K562 (cell line): Measurements from ENCODE around the gene CNTN2. TPM values are rescaled to one million over a fixed set of nuclear protein-coding genes. Genes with fewer than 3 reads are reported as not detected.

Source experiments
- ATAC-seq: fragments of 200-7000 bp; cut with Tn5 transposase; 3 replicates; pipeline ENCODE4 v1.9.1; 2020; ENCODE audit warnings: moderate library complexity
- BruUV-seq: library from RNA; stranded (reverse); fragments of 400-500 nt; replicated peaks from 2 replicates; lab custom pipeline; 2021; lab: Mats Ljungman, UMichigan
- CTCF ChIA-PET: fragments of 300-600 bp; formaldehyde crosslinking; extraction: SDS; loops from one replicate; lab custom pipeline; 2021; ENCODE audit warnings: low intra/inter-chr PET ratio; lab: Yijun Ruan, JAX
- POLR2A ChIA-PET: fragments of 300-600, 350-650 bp; sonication (Branson Sonifier 250); formaldehyde crosslinking; extraction: SDS; loops from one replicate; lab custom pipeline; 2021; ENCODE audit warnings: antibody characterized with exemption, inconsistent platforms; lab: Yijun Ruan, JAX
- DNase-seq, 4 experiments: peaks; one replicate each; pipeline versions ENCODE4 v3.0.0 to v3.0.0-alpha.2; 2011 to 2018; ENCODE audit warnings: low spot score in 3 of 4, mixed read lengths in 3 of 4; ENCODE audit errors: extremely low read depth in 1 of 4
- FAIRE-seq: peaks from 2 replicates; lab custom pipeline; 2011; peaks lifted over from hg19 to GRCh38; lab: Jason Lieb, UNC
- H2AFZ ChIP-seq: 2 replicates; pipeline ENCODE4 v1.6.0; 2011; ENCODE audit warnings: low read depth, low read length, control low read depth, inconsistent platforms
- H3K27ac ChIP-seq: fragments of 200-600 bp; 3 replicates; pipeline ENCODE4 v1.8.0; 2011; ENCODE audit warnings: low read depth, mild to moderate bottlenecking, control low read depth, inconsistent platforms, low read length, moderate library complexity, mixed read lengths; ENCODE audit errors: extremely low read depth
- H3K27me3 ChIP-seq, 2 experiments: fragments of 300-600 bp in 1 of 2; 2 replicates in 1 of 2; 3 replicates in 1 of 2; pipeline versions ENCODE4 v1.6.0 to v1.8.0; 2011; ENCODE audit warnings: inconsistent platforms in 2 of 2, low read length in 2 of 2, mild to moderate bottlenecking in 1 of 2, mixed read lengths in 1 of 2, moderate library complexity in 1 of 2; ENCODE audit not compliant: control insufficient read depth in 2 of 2, insufficient read depth in 2 of 2
- H3K36me3 ChIP-seq: fragments of 300-600 bp; 3 replicates; pipeline ENCODE4 v1.8.0; 2011; ENCODE audit warnings: mild to moderate bottlenecking, low read length, inconsistent platforms; ENCODE audit not compliant: control insufficient read depth, insufficient read depth
- H3K4me1 ChIP-seq, 2 experiments: fragments of 200-600 bp in 1 of 2; replicated peaks in 1 of 2; 2 replicates in 1 of 2; 3 replicates in 1 of 2; pipeline versions ENCODE4 v1.5.1 to v1.8.0; 2011; ENCODE audit warnings: inconsistent platforms in 2 of 2, low read length in 2 of 2, mild to moderate bottlenecking in 1 of 2, mixed read lengths in 1 of 2, moderate library complexity in 1 of 2; ENCODE audit not compliant: control insufficient read depth in 2 of 2, insufficient read depth in 2 of 2
- H3K4me2 ChIP-seq: 2 replicates; pipeline ENCODE4 v1.6.1; 2011; ENCODE audit warnings: low read length, control low read depth, inconsistent platforms, mixed read lengths; ENCODE audit not compliant: insufficient read depth
- H3K4me3 ChIP-seq: fragments of 200-600 bp; sonication (generic), shearing (Covaris generic); 2 replicates; pipeline ENCODE4 v1.5.1; 2016; ENCODE audit warnings: control low read depth, inconsistent platforms
- H3K79me2 ChIP-seq: fragments of 200-600 bp; 3 replicates; pipeline ENCODE4 v1.8.0; 2011; ENCODE audit warnings: low read length, inconsistent platforms; ENCODE audit not compliant: control insufficient read depth, insufficient read depth
- H3K9ac ChIP-seq, 2 experiments: 2 replicates each; pipeline versions ENCODE4 v1.6.0 to v1.6.1; 2011; ENCODE audit warnings: low read depth in 2 of 2, low read length in 2 of 2, control low read depth in 1 of 2, inconsistent platforms in 1 of 2, mild to moderate bottlenecking in 1 of 2, mixed read lengths in 1 of 2; ENCODE audit not compliant: insufficient read depth in 1 of 2
- H3K9me1 ChIP-seq: one replicate; pipeline ENCODE4 v1.6.0; 2011; ENCODE audit warnings: inconsistent platforms, mild to moderate bottlenecking, low read length, moderate library complexity; ENCODE audit not compliant: control insufficient read depth, insufficient read depth
- H3K9me3 ChIP-seq: replicated peaks from 2 replicates; pipeline ENCODE4 v1.5.1; 2011; ENCODE audit warnings: low read depth, low read length, inconsistent platforms; ENCODE audit not compliant: control insufficient read depth, insufficient read depth
- H4K20me1 ChIP-seq: replicated peaks from 2 replicates; pipeline ENCODE4 v1.6.1; 2011; ENCODE audit warnings: low read length, inconsistent platforms, mixed read lengths; ENCODE audit not compliant: control insufficient read depth, insufficient read depth
- in situ Hi-C: fragments of 300-500 bp; cut with MboI; formaldehyde crosslinking; loops from 4 replicates; pipeline ENCODE4 v1.15.0; 2018; ENCODE audit warnings: inconsistent platforms, mixed read lengths
- intact Hi-C: fragments of 100-400 bp; cut with micrococcal nuclease; formaldehyde crosslinking; loops from 2 replicates; pipeline ENCODE4 v1.14.2; 2022
- polyA plus RNA-seq, 8 experiments: library from polyadenylated mRNA; depleted of rRNA in 4 of 8; stranded (reverse) in 5 of 8; unstranded in 3 of 8; fragments of >200 nt; fragmentation: Nextera tagmentation in 2 of 8; fragmentation: Illumina TruSeq in 1 of 8; extraction: Ambion mirVana in 2 of 8; extraction: Trizol in 1 of 8; gene quantifications; 2 replicates each; pipeline versions ENCODE4 v1.2.1 to v1.2.3, GENCODE V29; 2011 to 2014; ENCODE audit warnings: inconsistent platforms in 1 of 8, missing spikeins in 1 of 8
- total RNA-seq, 7 experiments: library from RNA; depleted of rRNA in 6 of 7; stranded (reverse); fragments of >200 nt in 6 of 7; fragmentation: Illumina TruSeq in 2 of 7; extraction: Trizol in 2 of 7; gene quantifications; 2 replicates each; pipeline versions ENCODE4 v1.2.1 to v1.2.3, GENCODE V29; 2011 to 2021; ENCODE audit warnings: low replicate concordance in 1 of 7
- TF ChIP-seq, protein P1 (sequence below): sonication (generic); formaldehyde crosslinking; IDR thresholded peaks from 2 replicates; pipeline ENCODE4 v1.8.0; 2022; ENCODE audit warnings: missing genetic modification reagents, mild to moderate bottlenecking, borderline replicate concordance
- TF ChIP-seq, protein P2 (sequence below): fragments of 450-650 bp; formaldehyde crosslinking; IDR thresholded peaks from 2 replicates; pipeline ENCODE4 v1.4.0; 2020; ENCODE audit warnings: mild to moderate bottlenecking, mixed read lengths

CNTN2 gene
- total and polyA plus RNA-seq, 9 of the 15 experiments (the other 6 are each of a cell fraction or from before 2014, with no cell fraction given) = not detected

DNA sequence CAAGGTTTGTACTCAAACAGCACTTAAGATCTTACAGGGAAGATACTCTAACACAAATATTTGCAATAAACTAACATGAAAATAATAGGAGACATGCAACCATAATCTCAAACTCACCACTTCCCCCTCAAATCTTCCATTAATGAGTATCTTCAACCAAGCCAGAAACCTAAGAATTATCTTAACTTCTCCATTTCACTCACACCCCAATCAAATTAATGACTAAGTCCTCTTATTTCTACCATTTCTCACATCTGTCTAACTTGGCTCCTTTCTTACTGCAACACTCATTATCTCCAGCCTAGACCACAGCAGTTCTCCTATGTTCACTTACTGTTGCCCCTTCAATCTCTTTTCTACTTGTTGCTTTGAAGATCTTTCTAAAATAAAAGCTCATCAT, 68.3 kb downstream of the CNTN2 start:
- H3K9ac ChIP-seq = no peak overlapping the region
- H2AFZ ChIP-seq = no peak overlapping the region
- no peak for ATAC-seq
- no peaks in the 10 kb centered on the region for H3K9me3 ChIP-seq
- H3K9me1 ChIP-seq = no peaks in the 10 kb centered on the region
- DNase-seq = no peak
- H3K27me3 ChIP-seq = no peaks in the 10 kb centered on the region
- no peaks in the 10 kb centered on the region for H4K20me1 ChIP-seq
- intact Hi-C loops = no loop called here
- CTCF ChIA-PET = no interaction called here
- H3K4me1 ChIP-seq = no peaks in the 10 kb centered on the region
- no peak overlapping the region for H3K4me3 ChIP-seq
- TF ChIP-seq, protein P1, sequence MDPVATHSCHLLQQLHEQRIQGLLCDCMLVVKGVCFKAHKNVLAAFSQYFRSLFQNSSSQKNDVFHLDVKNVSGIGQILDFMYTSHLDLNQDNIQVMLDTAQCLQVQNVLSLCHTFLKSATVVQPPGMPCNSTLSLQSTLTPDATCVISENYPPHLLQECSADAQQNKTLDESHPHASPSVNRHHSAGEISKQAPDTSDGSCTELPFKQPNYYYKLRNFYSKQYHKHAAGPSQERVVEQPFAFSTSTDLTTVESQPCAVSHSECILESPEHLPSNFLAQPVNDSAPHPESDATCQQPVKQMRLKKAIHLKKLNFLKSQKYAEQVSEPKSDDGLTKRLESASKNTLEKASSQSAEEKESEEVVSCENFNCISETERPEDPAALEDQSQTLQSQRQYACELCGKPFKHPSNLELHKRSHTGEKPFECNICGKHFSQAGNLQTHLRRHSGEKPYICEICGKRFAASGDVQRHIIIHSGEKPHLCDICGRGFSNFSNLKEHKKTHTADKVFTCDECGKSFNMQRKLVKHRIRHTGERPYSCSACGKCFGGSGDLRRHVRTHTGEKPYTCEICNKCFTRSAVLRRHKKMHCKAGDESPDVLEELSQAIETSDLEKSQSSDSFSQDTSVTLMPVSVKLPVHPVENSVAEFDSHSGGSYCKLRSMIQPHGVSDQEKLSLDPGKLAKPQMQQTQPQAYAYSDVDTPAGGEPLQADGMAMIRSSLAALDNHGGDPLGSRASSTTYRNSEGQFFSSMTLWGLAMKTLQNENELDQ (CRISPR knock-in tag) = no peak
- TF ChIP-seq, protein P2, sequence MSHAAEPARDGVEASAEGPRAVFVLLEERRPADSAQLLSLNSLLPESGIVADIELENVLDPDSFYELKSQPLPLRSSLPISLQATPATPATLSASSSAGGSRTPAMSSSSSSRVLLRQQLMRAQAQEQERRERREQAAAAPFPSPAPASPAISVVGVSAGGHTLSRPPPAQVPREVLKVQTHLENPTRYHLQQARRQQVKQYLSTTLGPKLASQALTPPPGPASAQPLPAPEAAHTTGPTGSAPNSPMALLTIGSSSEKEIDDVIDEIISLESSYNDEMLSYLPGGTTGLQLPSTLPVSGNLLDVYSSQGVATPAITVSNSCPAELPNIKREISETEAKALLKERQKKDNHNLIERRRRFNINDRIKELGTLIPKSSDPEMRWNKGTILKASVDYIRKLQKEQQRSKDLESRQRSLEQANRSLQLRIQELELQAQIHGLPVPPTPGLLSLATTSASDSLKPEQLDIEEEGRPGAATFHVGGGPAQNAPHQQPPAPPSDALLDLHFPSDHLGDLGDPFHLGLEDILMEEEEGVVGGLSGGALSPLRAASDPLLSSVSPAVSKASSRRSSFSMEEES (CRISPR knock-in tag) = peak; percentile 60
- TF ChIP-seq, all 486 proteins: peak for 1
- Histone ChIP-seq H3K36me3 (peaks cover 80% of the 10 kb centered on the region), H3K79me2 (peaks cover 9% of the 10 kb centered on the region), H3K27ac (no peak overlapping the region), H3K4me2 (no peak overlapping the region)
- BruUV-seq = no TSS peak
- FAIRE-seq = no peak
- in situ Hi-C loops = no loop called here
- POLR2A ChIA-PET = interaction anchor here (0.9 to 4.4 kb wide), 2 partner anchors 9 to 21 kb away, joined by 3 to 55 read pairs; partner anchors contain the start of gene RBBP5
